ENCODE data around the gene ADGRB3.
"Not testable (repeated sequence)": the region's sequence is repeated elsewhere in the genome, so short reads cannot be mapped to it uniquely, and the experiment has no call there.

The ADGRB3 gene

GRCh38 chr6:69284176-69284730 lies 649.2 kb downstream of the ADGRB3 start:
- DNase-seq, result no peak

- DNase-seq, result no peak
Measured at GRCh38 chr6:69285054-69285453, 650.0 kb downstream of the ADGRB3 start.

GRCh38 chr6:69286331-69286730 lies 651.2 kb downstream of the ADGRB3 start:
- no peak for DNase-seq

DNA sequence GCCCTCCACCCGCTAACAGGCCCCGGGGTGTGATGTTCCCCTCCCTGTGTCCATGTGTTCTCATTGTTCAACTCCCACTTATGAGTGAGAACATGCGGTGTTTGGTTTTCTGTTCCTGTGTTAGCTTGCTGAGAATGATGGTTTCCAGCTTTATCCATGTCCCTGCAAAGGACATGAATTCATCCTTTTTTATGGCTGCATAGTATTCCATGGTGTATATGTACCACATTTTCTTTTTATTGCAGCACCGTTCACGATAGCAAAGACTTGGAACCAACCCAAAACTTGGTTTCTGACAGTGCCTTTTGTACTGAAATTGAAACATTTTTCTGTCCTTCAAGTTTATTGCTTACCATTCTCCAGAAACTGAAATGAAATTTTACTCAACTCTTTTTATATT lies 653.1 kb downstream of the ADGRB3 start:
- DNase-seq, result not testable (repeated sequence)

GRCh38 chr6:69289689-69290495 lies 654.8 kb downstream of the ADGRB3 start:
- DNase-seq, result no peak

DNA sequence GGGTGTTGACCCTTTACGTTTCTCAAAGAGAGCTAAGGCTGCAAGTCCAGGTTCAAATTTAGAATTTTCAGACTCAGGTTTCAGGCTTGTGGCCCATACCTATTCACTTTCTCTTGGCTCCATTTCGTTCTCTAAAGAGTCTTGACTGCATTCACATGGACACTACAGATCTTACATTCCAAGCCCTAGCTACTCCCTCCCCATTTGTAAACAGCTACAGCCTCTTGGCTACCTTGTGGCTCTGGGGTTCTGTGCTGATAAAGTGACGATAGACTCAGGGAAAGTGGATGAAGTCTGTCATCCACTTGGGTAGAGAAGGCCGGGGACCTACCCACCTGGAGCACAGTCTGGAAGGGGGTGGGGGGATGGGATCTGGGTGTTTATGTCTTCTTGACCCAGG lies 658.4 kb downstream of the ADGRB3 start:
- DNase-seq, result no peak

DNA sequence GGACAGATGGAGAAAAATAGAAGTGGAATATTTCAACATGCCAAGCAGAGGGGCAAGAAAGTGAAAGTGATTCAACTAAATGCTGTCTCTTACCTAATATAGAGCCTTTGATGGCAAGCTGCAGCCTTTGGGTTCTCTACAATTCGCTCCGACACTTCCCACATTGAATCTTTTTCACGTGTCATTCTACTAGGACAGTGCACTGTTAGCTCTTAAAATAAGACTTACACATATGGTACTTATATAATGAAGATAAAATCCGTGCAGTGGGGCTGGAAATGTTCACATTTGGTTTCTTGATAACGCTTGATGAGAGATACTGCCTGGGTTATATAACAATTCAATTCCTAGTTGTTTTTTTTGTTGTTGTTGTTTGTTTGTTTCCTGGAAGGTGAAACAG lies 659.3 kb downstream of the ADGRB3 start:
- DNase-seq, result no peak

DNA sequence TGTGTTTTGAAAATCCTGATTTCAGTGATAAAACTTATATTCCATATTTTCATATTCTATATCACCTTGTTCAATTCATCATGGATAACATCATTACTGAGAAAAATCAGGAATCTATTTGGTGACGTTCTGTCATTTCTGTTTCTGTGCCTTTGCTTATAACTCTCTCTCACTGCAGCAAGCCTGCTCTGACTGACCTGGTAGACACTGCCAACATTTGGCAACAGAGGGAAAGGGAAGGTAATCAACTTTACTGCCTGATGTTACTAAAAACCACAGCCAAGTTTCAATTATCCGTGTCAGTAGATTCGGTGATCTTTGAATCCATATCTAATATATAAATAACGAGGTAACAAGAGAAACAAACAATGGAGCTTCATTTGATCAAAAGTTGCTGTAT lies 659.8 kb downstream of the ADGRB3 start:
- no peak for DNase-seq

DNA sequence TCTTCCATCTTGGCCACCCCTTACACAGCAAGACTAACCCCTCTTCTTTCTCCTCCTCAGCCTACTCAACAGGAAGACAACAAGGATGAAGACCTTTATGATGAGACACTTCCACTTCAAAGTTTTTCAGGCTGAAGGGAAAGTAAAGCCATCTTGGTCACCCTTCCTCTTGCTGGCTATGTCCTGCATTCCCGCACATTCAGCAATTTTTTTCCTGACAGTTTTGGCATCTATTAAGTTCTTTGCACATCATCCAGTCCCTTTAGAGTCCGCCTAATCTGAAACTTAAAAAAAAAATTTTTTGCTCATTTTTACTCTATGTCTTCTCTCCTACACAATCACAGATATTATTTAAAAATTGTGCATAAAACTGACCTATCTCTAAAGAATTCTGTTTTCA lies 668.3 kb downstream of the ADGRB3 start:
- DNase-seq, result no peak

- no peak for DNase-seq
Measured at GRCh38 chr6:69305456-69305855, 670.4 kb downstream of the ADGRB3 start.

DNA sequence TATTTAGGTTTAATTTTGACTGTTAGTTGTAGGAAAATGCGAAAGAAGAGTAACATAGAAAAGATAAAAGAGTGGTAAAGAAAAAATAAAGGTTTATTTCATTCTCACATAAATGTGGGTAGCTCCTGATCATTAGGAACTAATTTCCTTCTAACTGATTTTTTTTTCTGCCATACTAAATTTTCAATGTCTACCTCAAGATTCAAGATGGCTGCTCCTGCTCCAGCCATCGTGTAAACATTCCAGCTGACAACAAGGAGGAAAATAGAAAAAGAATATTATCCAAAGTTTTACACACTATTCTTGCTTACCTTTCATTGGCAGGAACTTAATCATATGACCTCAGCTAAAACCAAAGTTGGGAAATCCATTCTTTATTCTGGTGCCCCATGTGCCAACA lies 673.5 kb downstream of the ADGRB3 start:
- no peak for DNase-seq

- no peak for DNase-seq
Measured at GRCh38 chr6:69311888-69312287, 676.8 kb downstream of the ADGRB3 start.

DNA sequence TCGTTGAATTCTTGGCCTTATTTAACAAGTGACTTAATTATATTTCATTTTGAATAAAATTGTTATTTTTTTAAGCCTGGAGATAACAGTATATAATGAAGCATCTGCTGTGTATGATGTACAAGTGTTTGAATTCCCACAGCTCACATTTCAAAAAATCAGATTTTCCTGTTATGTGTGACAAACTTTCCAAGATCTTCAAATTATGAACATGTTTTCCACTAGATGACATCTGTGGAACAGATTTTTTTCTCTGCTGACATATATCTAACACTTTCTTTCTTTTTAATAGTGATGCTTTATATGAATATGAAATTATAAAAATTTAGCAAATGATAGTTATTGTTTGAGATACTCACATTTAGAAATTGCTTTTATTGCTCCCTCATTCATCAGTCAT lies 678.9 kb downstream of the ADGRB3 start:
- no peak for DNase-seq

- no peak for DNase-seq
Measured at GRCh38 chr6:69314531-69314930, 679.4 kb downstream of the ADGRB3 start.

DNA sequence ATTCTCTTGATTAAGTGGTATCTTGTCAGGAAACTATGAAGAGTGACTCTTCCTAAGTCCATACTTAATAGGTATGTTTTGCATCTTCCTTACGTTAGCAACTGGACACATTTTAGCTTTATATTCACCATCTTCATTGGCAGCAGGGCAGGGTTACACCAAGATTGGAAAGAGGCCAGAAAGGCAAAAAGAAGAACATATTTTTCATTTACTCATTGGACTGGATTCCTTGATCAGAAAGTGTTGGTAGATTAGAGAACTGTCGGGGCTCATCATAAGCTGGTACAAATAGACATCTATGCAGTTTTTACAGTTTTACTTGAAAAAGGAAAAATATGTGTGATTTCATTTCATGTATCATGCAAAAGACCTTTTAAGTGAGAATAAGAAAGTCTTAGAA lies 696.8 kb downstream of the ADGRB3 start:
- DNase-seq, result no peak

- no peak for DNase-seq
Measured at GRCh38 chr6:69337311-69337710, 702.2 kb downstream of the ADGRB3 start.

DNA sequence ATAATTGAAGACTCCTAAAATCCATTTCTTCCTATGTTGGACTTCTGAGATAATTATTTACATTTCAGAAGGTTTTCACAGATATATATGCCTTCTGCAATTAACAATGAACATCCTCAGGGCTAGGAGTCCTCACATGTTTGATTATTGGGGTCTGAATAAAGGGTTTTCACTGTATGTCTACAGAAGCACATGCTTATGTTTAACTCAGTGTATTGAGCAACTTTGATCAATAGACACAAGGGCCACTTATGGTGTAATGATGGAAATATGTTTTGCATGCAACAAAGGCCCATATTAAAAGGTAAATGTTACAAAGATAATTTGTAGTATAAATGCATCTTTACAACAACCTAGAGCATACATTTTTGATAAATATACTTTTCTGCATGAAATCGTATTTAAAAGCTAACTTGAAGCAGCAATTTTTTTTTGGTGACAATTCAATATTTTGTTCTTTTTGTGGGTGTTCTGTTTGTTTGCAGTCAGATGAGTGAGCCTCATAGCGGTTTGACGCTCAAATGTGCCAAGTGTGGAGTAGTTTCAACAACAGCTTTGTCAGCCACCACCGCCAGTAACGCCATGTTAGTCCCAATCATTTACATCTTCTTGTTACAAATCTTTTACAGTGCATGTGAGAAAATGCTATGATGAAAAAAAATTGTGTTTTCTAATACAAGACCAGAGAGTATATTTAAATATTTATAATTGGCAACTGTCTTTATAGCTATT lies 703.5 kb downstream of the ADGRB3 start:
- no peak for DNase-seq

DNA sequence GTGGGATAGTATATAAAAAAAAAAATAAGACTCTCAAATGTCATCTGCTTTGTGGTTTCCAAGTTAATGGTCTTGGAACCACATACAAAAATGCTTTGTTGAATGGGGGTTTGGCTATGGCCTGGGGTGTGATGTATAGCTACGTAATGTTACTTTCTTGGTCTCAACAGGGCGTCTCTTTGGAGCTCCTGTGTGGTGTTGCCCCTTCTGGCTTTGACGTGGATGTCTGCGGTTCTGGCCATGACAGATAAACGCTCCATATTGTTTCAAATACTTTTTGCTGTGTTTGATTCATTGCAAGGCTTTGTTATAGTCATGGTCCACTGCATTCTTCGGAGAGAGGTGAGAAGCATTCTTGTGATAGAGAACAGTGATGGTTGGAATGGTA lies 704.1 kb downstream of the ADGRB3 start:
- DNase-seq, result no peak

DNA sequence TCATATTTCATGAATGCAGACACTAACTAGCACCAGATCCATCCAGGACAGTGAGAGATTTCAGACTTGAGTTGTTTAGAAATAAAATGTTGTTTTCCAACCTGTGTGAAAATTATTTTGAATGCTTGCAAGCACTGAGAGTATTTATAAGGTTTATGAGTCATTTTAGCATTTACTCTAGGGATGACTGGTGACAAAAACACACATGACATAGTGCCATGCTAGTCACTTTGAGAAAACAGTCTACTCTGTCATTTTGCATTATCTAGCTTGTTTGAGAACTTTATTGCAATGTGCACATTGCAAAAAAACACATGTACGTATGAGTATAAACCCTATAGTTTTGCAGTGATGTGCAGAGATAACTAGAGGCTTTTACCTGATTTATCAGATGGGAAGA lies 705.1 kb downstream of the ADGRB3 start:
- no peak for DNase-seq

- no peak for DNase-seq
Measured at GRCh38 chr6:69343851-69344250, 708.8 kb downstream of the ADGRB3 start.

DNA sequence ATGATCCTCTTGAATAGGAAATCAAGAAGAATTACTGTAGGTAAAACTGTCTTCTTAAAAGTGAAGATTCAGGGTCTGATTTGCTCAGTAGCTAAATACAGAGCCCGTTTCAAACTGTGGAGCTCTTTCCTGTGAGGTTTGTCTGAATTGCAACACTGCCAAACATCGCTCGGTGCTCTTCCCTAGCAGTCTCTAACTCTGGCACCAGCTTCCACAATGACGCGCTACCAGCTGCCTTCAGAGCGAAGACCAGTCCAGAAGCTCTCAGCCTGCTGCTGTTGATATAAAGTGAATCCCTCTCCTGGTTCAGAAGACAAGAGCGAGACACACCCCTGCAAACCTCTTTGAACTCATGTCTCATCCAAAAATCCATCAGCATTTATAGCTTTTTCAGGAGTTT lies 714.7 kb downstream of the ADGRB3 start:
- DNase-seq, result no peak

- DNase-seq, result no peak
Measured at GRCh38 chr6:69362209-69362608, 727.1 kb downstream of the ADGRB3 start.

- no peak for DNase-seq
Measured at GRCh38 chr6:69366831-69367230, 731.7 kb downstream of the ADGRB3 start.

- DNase-seq, result no peak
Measured at GRCh38 chr6:69368613-69369012, 733.5 kb downstream of the ADGRB3 start.
